ENCODE data around the gene TRIM40. TPM values are rescaled to one million over a fixed set of nuclear protein-coding genes. Genes with fewer than 3 reads are reported as not detected.

Gene TRIM40
- total RNA-seq, 1 experiment from 2014 or later = not detected

- intact Hi-C loops (cut with micrococcal nuclease; ENCODE audit: unreplicated experiment) (no loop called here), in situ Hi-C loops (cut with HindIII; ENCODE audit: low pct_unique_long_range_greater_than_20kb, low sequenced_read_pairs) (no loop called here)
- Histone ChIP-seq H3K27me3 (ENCODE audit: control insufficient read depth, insufficient read depth, low read length) (peaks cover 13% of the 10 kb centered on the region), H3K36me3 (ENCODE audit: control insufficient read depth, insufficient read depth, low read length) (no peaks in the 10 kb centered on the region), H3K27ac (ENCODE audit: low read length) (no peak overlapping the region), H3K4me1 (ENCODE audit: control insufficient read depth, insufficient read depth, low read length) (no peaks in the 10 kb centered on the region), H3K4me3 (ENCODE audit: low read depth in 2 of 2, low read length in 2 of 2) (no peak overlapping the region), H3K9me3 (ENCODE audit: control insufficient read depth, insufficient read depth, low read depth, low read length) (no peaks in the 10 kb centered on the region)
- DNase-seq (ENCODE audit: low read depth, low spot score) (no peak), ATAC-seq (no peak)
- POLR2A ChIA-PET = no interaction called here
- CTCF ChIA-PET = no interaction called here
- no TSS peak for BruUV-seq (replicated peaks)
- TF ChIP-seq CTCF (IDR thresholded peaks at IDR 0.05) (no peak), TCF7L2 (IDR thresholded peaks at IDR 0.05; ENCODE audit: low read depth, low read length) (no peak), REST (IDR thresholded peaks at IDR 0.05; ENCODE audit: insufficient read depth in 1 of 2, low read depth in 2 of 2, low read length in 1 of 2) (no peak), POLR2AphosphoS5 (IDR thresholded peaks at IDR 0.05; ENCODE audit: low read depth, low read length) (no peak), SIN3A (IDR thresholded peaks at IDR 0.05; ENCODE audit: borderline replicate concordance, insufficient read depth, low read depth, low read length) (no peak)
Observed at GRCh38 chr6:30145818-30146217, 9.9 kb downstream of the TRIM40 start.

GRCh38 chr6:30147096-30147495, 11.2 kb downstream of the TRIM40 start:
- ChIA-PET POLR2A (no interaction called here), CTCF (interaction anchor here (0.6 kb wide), 1 partner anchor 529 kb away, joined by 3 read pairs; no protein-coding TSS in a partner anchor)
- DNase-seq (ENCODE audit: low read depth, low spot score) (no peak), ATAC-seq (no peak)
- Histone ChIP-seq H3K27ac (ENCODE audit: low read length) (no peak overlapping the region), H3K4me1 (ENCODE audit: control insufficient read depth, insufficient read depth, low read length) (no peaks in the 10 kb centered on the region), H3K9me3 (ENCODE audit: control insufficient read depth, insufficient read depth, low read depth, low read length) (no peaks in the 10 kb centered on the region), H3K27me3 (ENCODE audit: control insufficient read depth, insufficient read depth, low read length) (peaks cover 8% of the 10 kb centered on the region), H3K36me3 (ENCODE audit: control insufficient read depth, insufficient read depth, low read length) (no peaks in the 10 kb centered on the region), H3K4me3 (ENCODE audit: low read depth in 2 of 2, low read length in 2 of 2) (no peak overlapping the region)
- intact Hi-C loops (cut with micrococcal nuclease; ENCODE audit: unreplicated experiment) = no loop called here
- in situ Hi-C loops (cut with HindIII; ENCODE audit: low pct_unique_long_range_greater_than_20kb, low sequenced_read_pairs) = no loop called here
- no TSS peak for BruUV-seq (replicated peaks)
- no peak for TF ChIP-seq REST (IDR thresholded peaks at IDR 0.05; ENCODE audit: insufficient read depth in 1 of 2, low read depth in 2 of 2, low read length in 1 of 2)
- no peak for TF ChIP-seq SIN3A (IDR thresholded peaks at IDR 0.05; ENCODE audit: borderline replicate concordance, insufficient read depth, low read depth, low read length)
- TF ChIP-seq POLR2AphosphoS5 (IDR thresholded peaks at IDR 0.05; ENCODE audit: low read depth, low read length) = no peak
- TF ChIP-seq CTCF (IDR thresholded peaks at IDR 0.05) = no peak
- TF ChIP-seq TCF7L2 (IDR thresholded peaks at IDR 0.05; ENCODE audit: low read depth, low read length) = no peak

Data from Panc1 (cell line).